Cerebellar cortex (tissue), 1 donor: ENCODE measurements around the gene GRIA3.

Experiments
- DNase-seq: peaks from one replicate; pipeline ENCODE4 v3.0.0-alpha.2; 2015; ENCODE audit warnings: low spot score

GRIA3 gene

DNA sequence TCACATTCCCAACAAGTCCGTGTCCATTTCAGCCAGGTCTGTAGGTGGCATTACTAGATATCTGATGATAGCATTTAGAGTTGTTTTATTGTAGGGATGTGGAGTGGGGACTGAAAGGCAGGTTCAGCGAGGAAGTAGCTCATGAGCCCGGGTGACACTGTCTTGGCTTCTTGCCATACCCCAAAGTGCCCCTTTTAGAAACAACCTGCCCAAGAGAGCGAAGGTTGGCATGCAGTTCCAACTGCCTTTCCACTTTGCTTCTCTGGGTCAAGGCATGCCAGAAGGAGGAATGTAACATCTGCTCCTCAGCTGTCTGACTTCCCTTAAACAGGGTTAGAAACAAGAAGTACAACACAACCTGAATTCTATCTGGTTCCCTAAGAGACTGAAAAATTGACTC, 9.0 kb downstream of the GRIA3 start:
- DNase-seq: no peak

DNA sequence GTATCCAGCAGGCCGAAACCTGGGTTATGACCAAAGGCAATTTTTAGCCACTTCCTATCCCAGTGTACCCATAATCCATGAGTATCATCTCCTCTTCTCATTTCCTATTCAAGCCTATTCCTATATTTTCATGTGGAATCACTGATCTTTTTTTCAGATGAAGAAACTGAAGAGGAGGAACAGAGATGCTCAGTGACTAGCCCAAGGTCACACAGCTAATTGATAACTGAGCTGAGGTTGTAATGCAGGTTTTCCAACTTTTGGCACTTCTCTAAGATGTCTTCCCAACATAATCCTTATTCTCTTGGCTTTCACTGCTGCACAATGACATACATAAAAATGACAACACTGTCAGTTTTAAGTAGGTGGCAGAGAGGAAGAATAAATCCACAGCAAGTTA, 15.3 kb downstream of the GRIA3 start:
- DNase-seq: no peak

- DNase-seq: no peak
These were observed 17.6 kb downstream of the GRIA3 start for GRCh38 chrX:123201720-123202119.

GRCh38 chrX:123202523-123202922, 18.4 kb downstream of the GRIA3 start:
- DNase-seq: no peak

- no peak for DNase-seq
These were observed 19.7 kb downstream of the GRIA3 start for GRCh38 chrX:123203772-123204171.

- DNase-seq: no peak
These were observed 22.1 kb downstream of the GRIA3 start for GRCh38 chrX:123206176-123206575.

- DNase-seq: no peak
These were observed 26.2 kb downstream of the GRIA3 start for GRCh38 chrX:123210252-123210651.

DNA sequence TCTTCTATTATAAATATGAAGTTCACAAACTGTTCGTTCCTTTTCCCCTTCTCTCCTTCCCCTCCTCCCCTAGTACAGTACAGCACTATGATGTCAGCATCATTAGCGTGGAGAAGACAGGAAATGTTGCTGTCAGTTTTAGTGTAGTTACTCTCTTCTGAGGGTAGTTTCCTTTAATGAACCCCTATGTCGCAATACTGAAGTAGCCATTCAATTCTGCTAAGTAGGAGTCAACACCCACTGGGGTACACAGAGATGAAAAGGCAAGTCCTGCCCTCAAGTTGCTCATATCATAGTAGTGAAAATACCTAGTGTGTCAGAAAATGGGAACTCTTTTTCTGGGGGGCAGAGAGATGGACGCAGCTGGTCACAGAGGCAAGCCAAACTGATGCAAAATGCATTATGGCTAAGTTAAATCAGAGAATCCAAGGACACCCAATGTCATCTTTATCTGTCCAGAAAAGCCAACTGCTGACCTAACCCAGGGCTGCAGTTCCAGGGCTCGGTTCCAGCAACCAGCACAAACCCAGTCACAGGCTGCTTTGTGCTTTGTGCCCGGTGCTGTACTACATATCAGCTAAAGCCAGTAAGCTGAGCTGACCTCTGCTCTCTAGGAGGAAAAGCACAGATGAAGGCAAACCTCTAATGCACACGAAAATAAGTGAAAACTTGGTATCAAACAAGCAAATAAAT, 31.5 kb downstream of the GRIA3 start:
- no peak for DNase-seq

- DNase-seq: no peak
These were observed 33.0 kb downstream of the GRIA3 start for GRCh38 chrX:123217077-123217476.

GRCh38 chrX:123217728-123218127, 33.6 kb downstream of the GRIA3 start:
- no peak for DNase-seq

GRCh38 chrX:123219916-123220315, 35.8 kb downstream of the GRIA3 start:
- DNase-seq: no peak

DNA sequence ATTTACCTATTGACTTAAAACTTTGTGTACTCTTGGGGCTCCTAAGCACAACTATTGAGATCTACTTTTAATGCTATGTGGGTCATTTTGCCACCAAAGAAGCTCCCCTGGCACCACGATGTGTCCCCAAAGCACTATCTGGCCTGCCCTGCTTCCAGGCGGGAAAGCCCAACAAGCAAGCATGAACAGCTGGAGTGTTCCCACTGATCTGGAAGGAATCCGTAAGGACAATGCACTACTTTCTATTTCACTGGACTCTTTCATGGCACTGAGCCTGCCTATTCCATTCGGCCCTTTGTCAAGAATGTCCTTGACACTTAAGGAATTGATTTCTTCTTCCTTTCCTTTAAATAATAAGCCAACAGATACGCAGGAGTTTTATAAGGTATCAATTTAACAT, 38.8 kb downstream of the GRIA3 start:
- DNase-seq: no peak

GRCh38 chrX:123223409-123223808, 39.3 kb downstream of the GRIA3 start:
- DNase-seq: no peak

DNA sequence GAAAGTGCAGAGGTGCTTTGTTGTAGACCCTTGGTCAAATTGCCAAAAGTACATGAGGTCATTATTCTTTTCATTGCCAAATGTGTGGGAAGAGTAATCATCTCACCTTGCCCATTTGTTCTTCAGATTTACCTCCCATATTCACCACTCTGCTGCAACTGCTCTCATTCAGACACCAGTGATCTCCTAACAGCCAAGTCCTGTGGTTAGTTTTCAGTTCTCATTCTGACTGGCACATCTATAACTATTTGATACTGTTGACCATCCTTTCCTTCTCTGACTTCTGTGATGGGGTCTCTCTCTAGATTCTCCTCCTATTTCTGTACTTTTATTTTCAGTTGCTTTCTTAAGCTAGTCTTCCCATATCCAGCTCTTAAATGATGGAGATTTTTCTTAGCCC, 39.8 kb downstream of the GRIA3 start:
- no peak for DNase-seq

DNA sequence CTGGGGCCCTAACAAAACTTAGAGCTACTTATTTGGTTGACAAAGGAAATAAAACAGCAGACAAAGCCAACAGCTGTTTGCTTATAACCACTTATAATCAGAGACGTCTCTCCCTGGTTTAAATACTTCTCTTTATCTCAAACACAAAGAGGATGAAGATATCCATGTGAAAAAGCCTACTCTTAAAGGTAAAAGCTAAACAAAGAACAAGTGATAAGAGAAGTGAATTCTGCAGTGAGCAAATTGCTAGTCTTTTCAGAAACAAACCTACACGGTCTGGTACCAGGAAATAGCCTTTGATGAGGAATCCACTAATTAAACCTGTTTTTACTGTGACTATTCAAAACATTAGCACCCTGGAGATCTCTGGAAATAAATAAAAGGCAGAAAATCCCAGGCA, 46.7 kb downstream of the GRIA3 start:
- DNase-seq: no peak

GRCh38 chrX:123236859-123237258, 52.8 kb downstream of the GRIA3 start:
- no peak for DNase-seq

DNA sequence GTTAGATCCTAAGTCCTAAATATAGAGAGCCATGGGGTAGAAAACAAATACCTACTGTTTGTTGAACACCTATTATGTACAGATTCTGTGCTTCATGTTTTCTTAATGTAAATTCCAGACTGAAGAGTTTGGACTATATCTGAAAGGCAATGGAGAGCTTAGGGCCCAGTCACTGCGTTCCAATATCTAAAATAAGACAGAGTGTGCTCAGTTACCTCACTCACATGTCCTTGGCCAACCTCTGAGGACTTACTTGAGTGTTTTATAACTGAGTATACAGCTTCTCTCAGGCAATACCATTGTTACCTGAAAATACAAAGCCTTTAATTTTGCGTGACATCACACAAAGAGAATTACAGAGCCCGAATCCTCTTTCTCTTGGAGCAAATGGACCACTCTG, 53.2 kb downstream of the GRIA3 start:
- DNase-seq: no peak

GRCh38 chrX:123254457-123254856, 70.4 kb downstream of the GRIA3 start:
- DNase-seq: no peak

DNA sequence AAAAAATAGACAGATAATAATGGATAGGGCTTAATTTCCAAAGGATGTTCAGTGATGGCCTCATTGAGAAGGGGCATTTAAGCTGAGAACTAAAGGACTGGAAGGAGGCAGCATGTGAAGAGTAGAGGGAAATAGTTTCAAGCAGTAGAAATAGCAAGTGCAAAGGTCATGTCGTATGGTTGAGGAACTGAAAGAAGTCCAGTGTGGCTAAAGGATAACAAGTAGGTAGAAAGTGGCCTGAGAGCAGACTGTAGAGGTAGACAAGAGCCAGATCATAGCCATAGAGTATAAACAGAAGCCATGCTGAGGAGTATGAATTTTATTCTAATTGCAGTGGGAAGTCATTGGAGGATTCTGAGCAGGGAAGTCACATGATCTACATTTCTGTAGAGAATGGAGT, 72.3 kb downstream of the GRIA3 start:
- DNase-seq: no peak

- no peak for DNase-seq
These were observed 76.9 kb downstream of the GRIA3 start for GRCh38 chrX:123260920-123261418.

- no peak for DNase-seq
These were observed 79.2 kb downstream of the GRIA3 start for GRCh38 chrX:123263270-123263669.

DNA sequence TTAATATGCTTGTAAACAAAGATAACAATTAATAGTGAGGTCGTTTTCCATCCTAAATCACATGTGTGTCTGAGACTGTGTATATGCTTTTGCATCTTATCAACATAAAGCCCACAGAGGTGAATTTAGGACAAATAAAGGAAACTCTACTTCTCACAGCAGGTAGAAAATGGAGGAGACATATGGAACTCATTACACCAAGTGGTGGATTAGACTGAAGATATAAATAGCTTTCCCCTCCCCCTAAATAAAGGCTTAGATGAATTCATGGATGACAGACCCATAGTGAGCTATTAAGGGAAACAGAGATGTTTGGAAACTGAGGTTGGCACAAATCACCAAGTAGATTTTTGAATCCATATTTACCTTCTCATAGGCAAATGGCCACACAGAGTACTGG, 79.7 kb downstream of the GRIA3 start:
- DNase-seq: no peak

DNA sequence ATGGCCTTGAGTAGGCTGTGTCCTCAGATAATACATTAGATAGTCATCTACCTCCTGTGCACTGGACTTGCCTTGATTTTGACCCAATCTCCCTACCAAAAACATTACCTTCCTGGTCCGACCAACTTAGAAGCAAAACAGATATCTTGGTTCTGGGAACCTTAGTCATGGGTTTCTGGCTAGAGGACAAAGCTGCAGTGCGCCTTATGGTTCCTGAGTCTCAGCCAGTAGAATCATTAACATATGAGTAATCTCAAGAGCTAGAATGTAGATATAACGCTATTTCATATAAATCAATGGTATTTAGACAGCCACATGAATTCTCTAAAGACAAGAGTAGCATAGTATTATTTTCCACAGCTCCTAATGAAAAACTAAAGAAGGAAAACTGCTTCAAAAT, 83.1 kb downstream of the GRIA3 start:
- no peak for DNase-seq

- no peak for DNase-seq
These were observed 87.8 kb downstream of the GRIA3 start for GRCh38 chrX:123271902-123272301.
